Left lobe of liver (tissue), 2 donors: Measurements from ENCODE around the gene ZSWIM5. TPM values are rescaled to one million over a fixed set of nuclear protein-coding genes. Genes with fewer than 3 reads are reported as not detected.
"Not testable (repeated sequence)": the region's sequence is repeated elsewhere in the genome, so short reads cannot be mapped to it uniquely, and the experiment has no call there.

Experiments
- ATAC-seq: fragments of 200-7000 bp; cut with Tn5 transposase; one replicate; pipeline ENCODE4 v1.9.1; 2020; ENCODE audit warnings: mild to moderate bottlenecking, moderate library complexity
- DNase-seq: peaks from one replicate; pipeline ENCODE4 v3.0.0-alpha.2; 2020; ENCODE audit warnings: low spot score
- total RNA-seq: library from RNA; stranded (reverse); gene quantifications from one replicate; pipeline ENCODE4 v1.2.1, GENCODE V29; 2021
- donor health status: DM: no; HTN: no; CAD: no; lungs with moderate emphysema.
- donor health status: DM: no; HTN: yes; CAD: no.

ZSWIM5 gene
- 0.33 TPM for total RNA-seq

- ATAC-seq = peak; percentile 95
These were observed at the start of gene ZSWIM5 for GRCh38 chr1:45205910-45206721. TSS of gene ZSWIM5 (minus strand) at chr1:45206605. CDS start at chr1:45206350, 255 bp downstream.

GRCh38 chr1:45254490-45254889 is 48.1 kb upstream of the ZSWIM5 start:
- ATAC-seq (peak; percentile 73), DNase-seq (no peak)

More at GRCh38 chr1:45205910-45206721, at the start of gene ZSWIM5:
- DNase-seq = peak; percentile 64

- no peak for ATAC-seq
- DNase-seq = no peak
These were observed 44.1 kb upstream of the ZSWIM5 start for GRCh38 chr1:45250544-45250943.

- DNase-seq, ATAC-seq: not testable (repeated sequence)
These were observed 41.6 kb upstream of the ZSWIM5 start for GRCh38 chr1:45248004-45248403.

GRCh38 chr1:45246760-45247159 is 40.4 kb upstream of the ZSWIM5 start:
- DNase-seq (no peak), ATAC-seq (no peak)

- DNase-seq = not testable (repeated sequence)
These were observed 40.0 kb upstream of the ZSWIM5 start for GRCh38 chr1:45246359-45246758.

GRCh38 chr1:45244660-45245059 is 38.3 kb upstream of the ZSWIM5 start:
- no peak for ATAC-seq
- no peak for DNase-seq

More at GRCh38 chr1:45246359-45246758, 40.0 kb upstream of the ZSWIM5 start:
- ATAC-seq = not testable (repeated sequence)

- ATAC-seq (no peak), DNase-seq (no peak)
These were observed 37.3 kb upstream of the ZSWIM5 start for GRCh38 chr1:45243476-45244343.

GRCh38 chr1:45238846-45239245 is 32.4 kb upstream of the ZSWIM5 start:
- ATAC-seq (no peak), DNase-seq (no peak)

- no peak for ATAC-seq
- DNase-seq = no peak
These were observed 29.7 kb upstream of the ZSWIM5 start for GRCh38 chr1:45236136-45236535.

GRCh38 chr1:45230537-45230936 is 24.1 kb upstream of the ZSWIM5 start:
- ATAC-seq (peak; percentile 80), DNase-seq (no peak)

GRCh38 chr1:45225598-45225997 is 19.2 kb upstream of the ZSWIM5 start:
- ATAC-seq (no peak), DNase-seq (no peak)

GRCh38 chr1:45223710-45224109 is 17.3 kb upstream of the ZSWIM5 start:
- DNase-seq, ATAC-seq: not testable (repeated sequence)

GRCh38 chr1:45221716-45222115 is 15.3 kb upstream of the ZSWIM5 start:
- DNase-seq (no peak), ATAC-seq (no peak)

GRCh38 chr1:45216861-45217260 is 10.5 kb upstream of the ZSWIM5 start:
- no peak for ATAC-seq
- no peak for DNase-seq

- ATAC-seq (no peak), DNase-seq (no peak)
These were observed 9.8 kb upstream of the ZSWIM5 start for GRCh38 chr1:45216200-45216541.

- ATAC-seq (no peak), DNase-seq (no peak)
These were observed 9.2 kb upstream of the ZSWIM5 start for GRCh38 chr1:45215485-45216199.

- DNase-seq (no peak), ATAC-seq (no peak)
These were observed 7.5 kb upstream of the ZSWIM5 start for GRCh38 chr1:45213892-45214291.

- no peak for ATAC-seq
- no peak for DNase-seq
These were observed 4.7 kb upstream of the ZSWIM5 start for GRCh38 chr1:45211076-45211475.

GRCh38 chr1:45206808-45207623 is 611 bp upstream of the ZSWIM5 start:
- no peak for ATAC-seq
- DNase-seq = no peak
